ENCODE results near the gene BCAT1. TPM values are rescaled to one million over a fixed set of nuclear protein-coding genes. Genes with fewer than 3 reads are reported as not detected.

Gene BCAT1
- total and polyA plus RNA-seq, 9 of the 15 experiments (the other 6 are each of a cell fraction or from before 2014, with no cell fraction given): 38.5 to 157 (median 66.8) TPM

DNA sequence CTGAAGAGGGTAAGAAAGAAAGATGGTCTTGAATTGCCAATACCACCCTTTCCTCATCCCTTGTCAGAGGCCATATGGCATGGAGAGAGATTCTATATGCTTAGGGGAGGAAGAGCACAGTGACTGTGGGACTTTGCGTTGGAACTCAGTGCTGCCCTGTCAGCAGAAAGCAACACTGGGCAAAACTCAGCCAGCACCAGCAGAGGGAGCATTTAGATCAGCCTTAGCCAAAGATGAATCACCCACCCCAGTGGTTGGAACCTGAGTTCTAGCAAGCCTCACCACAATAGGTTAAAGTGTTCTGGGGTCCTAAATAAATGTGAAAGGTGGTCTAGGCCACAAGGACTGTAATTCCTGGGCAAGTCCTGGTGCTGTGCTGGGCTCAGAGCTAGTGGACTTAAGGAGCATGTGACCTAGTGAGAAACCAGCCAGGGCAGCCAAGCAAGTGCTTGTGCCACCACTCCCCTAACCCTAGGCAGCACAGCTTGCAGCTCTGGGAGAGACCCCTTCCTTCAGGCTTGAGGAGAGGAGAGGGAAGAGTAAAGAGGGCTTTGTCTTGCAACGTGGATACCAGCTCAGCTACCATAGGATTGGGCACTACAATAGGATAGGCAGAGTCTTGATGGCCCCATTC lies 11.4 kb upstream of the BCAT1 start (continued):
- TF ChIP-seq, protein P1, sequence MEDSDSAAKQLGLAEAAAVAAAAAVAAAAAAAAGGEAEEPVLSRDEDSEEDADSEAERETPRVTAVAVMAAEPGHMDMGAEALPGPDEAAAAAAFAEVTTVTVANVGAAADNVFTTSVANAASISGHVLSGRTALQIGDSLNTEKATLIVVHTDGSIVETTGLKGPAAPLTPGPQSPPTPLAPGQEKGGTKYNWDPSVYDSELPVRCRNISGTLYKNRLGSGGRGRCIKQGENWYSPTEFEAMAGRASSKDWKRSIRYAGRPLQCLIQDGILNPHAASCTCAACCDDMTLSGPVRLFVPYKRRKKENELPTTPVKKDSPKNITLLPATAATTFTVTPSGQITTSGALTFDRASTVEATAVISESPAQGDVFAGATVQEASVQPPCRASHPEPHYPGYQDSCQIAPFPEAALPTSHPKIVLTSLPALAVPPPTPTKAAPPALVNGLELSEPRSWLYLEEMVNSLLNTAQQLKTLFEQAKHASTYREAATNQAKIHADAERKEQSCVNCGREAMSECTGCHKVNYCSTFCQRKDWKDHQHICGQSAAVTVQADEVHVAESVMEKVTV (CRISPR knock-in tag; IDR thresholded peaks at IDR 0.05): peak; percentile 28; the same call in 1 of the 2 replicates
- TF ChIP-seq SMARCC2 (IDR thresholded peaks at IDR 0.05; ENCODE audit: low read depth) (no peak), RB1 (IDR thresholded peaks at IDR 0.05; ENCODE audit: low read depth) (peak; percentile 41; the same call in 1 of the 2 replicates), ZNF217 (CRISPR knock-in tag; IDR thresholded peaks at IDR 0.05) (no peak), ZNF232 (CRISPR knock-in tag; IDR thresholded peaks at IDR 0.05) (no peak), MAFF (IDR thresholded peaks at IDR 0.05; ENCODE audit: low read length) (peak; percentile 88), C11orf30 (IDR thresholded peaks at IDR 0.05; ENCODE audit: low read depth) (peak; percentile 93)
- TF ChIP-seq, protein P2, sequence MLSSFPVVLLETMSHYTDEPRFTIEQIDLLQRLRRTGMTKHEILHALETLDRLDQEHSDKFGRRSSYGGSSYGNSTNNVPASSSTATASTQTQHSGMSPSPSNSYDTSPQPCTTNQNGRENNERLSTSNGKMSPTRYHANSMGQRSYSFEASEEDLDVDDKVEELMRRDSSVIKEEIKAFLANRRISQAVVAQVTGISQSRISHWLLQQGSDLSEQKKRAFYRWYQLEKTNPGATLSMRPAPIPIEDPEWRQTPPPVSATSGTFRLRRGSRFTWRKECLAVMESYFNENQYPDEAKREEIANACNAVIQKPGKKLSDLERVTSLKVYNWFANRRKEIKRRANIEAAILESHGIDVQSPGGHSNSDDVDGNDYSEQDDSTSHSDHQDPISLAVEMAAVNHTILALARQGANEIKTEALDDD (IDR thresholded peaks at IDR 0.05): no peak
- TF ChIP-seq, protein P3, sequence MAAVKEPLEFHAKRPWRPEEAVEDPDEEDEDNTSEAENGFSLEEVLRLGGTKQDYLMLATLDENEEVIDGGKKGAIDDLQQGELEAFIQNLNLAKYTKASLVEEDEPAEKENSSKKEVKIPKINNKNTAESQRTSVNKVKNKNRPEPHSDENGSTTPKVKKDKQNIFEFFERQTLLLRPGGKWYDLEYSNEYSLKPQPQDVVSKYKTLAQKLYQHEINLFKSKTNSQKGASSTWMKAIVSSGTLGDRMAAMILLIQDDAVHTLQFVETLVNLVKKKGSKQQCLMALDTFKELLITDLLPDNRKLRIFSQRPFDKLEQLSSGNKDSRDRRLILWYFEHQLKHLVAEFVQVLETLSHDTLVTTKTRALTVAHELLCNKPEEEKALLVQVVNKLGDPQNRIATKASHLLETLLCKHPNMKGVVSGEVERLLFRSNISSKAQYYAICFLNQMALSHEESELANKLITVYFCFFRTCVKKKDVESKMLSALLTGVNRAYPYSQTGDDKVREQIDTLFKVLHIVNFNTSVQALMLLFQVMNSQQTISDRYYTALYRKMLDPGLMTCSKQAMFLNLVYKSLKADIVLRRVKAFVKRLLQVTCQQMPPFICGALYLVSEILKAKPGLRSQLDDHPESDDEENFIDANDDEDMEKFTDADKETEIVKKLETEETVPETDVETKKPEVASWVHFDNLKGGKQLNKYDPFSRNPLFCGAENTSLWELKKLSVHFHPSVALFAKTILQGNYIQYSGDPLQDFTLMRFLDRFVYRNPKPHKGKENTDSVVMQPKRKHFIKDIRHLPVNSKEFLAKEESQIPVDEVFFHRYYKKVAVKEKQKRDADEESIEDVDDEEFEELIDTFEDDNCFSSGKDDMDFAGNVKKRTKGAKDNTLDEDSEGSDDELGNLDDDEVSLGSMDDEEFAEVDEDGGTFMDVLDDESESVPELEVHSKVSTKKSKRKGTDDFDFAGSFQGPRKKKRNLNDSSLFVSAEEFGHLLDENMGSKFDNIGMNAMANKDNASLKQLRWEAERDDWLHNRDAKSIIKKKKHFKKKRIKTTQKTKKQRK (IDR thresholded peaks at IDR 0.05; ENCODE audit: borderline replicate concordance, low read depth, low read length): no peak
- TF ChIP-seq, protein P4, sequence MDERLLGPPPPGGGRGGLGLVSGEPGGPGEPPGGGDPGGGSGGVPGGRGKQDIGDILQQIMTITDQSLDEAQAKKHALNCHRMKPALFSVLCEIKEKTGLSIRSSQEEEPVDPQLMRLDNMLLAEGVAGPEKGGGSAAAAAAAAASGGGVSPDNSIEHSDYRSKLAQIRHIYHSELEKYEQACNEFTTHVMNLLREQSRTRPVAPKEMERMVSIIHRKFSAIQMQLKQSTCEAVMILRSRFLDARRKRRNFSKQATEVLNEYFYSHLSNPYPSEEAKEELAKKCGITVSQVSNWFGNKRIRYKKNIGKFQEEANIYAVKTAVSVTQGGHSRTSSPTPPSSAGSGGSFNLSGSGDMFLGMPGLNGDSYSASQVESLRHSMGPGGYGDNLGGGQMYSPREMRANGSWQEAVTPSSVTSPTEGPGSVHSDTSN (CRISPR knock-in tag; IDR thresholded peaks at IDR 0.05; ENCODE audit: low read depth): no peak
- TF ChIP-seq, protein P4 (tag; conservative IDR thresholded peaks at IDR 0.05; ENCODE audit: low read depth): no peak
- TF ChIP-seq, protein P5, sequence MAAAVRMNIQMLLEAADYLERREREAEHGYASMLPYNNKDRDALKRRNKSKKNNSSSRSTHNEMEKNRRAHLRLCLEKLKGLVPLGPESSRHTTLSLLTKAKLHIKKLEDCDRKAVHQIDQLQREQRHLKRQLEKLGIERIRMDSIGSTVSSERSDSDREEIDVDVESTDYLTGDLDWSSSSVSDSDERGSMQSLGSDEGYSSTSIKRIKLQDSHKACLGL (CRISPR knock-in tag; IDR thresholded peaks at IDR 0.05; ENCODE audit: borderline replicate concordance, poor library complexity, severe bottlenecking): no peak
